Type B pancreatic cell (in vitro differentiated cells): ENCODE data around the gene PPP1R16B. TPM values are rescaled to one million over a fixed set of nuclear protein-coding genes. Genes with fewer than 3 reads are reported as not detected.

ENCODE experiments used
- DNase-seq: peaks from one replicate; pipeline ENCODE4 v3.0.0; 2021; ENCODE audit warnings: mixed read lengths; ENCODE audit not compliant: unreplicated experiment; ENCODE audit errors: extremely low spot score
- H3K27ac Mint-ChIP-seq: 2 replicates; pipeline ENCODE4 v1.8.0; 2021; ENCODE audit warnings: mild to moderate bottlenecking, mixed read lengths
- H3K27me3 Mint-ChIP-seq: 2 replicates; pipeline ENCODE4 v1.8.0; 2021; ENCODE audit warnings: mixed read lengths
- H3K36me3 Mint-ChIP-seq: 2 replicates; pipeline ENCODE4 v1.8.0; 2021; ENCODE audit warnings: mixed read lengths
- H3K4me1 Mint-ChIP-seq: one replicate; pipeline ENCODE4 v1.8.0; 2021; ENCODE audit warnings: mixed read lengths; ENCODE audit not compliant: unreplicated experiment
- H3K4me3 Mint-ChIP-seq: 2 replicates; pipeline ENCODE4 v1.8.0; 2021; ENCODE audit warnings: mild to moderate bottlenecking, mixed read lengths
- H3K9me3 Mint-ChIP-seq: 2 replicates; pipeline ENCODE4 v1.8.0; 2021; ENCODE audit warnings: mixed read lengths
- CTCF ChIP-seq: fragments of 200-600 bp; sonication (generic); conservative IDR thresholded peaks from 2 replicates; pipeline ENCODE4 v1.5.0; 2021; ENCODE audit warnings: antibody characterized with exemption, mild to moderate bottlenecking
- total RNA-seq: library from RNA; stranded (reverse); gene quantifications from 2 replicates; pipeline ENCODE4 v1.2.1, GENCODE V29; 2021; ENCODE audit warnings: low replicate concordance

Gene PPP1R16B
- total RNA-seq, 1 donor from 2014 or later, result 0.31 TPM

DNA sequence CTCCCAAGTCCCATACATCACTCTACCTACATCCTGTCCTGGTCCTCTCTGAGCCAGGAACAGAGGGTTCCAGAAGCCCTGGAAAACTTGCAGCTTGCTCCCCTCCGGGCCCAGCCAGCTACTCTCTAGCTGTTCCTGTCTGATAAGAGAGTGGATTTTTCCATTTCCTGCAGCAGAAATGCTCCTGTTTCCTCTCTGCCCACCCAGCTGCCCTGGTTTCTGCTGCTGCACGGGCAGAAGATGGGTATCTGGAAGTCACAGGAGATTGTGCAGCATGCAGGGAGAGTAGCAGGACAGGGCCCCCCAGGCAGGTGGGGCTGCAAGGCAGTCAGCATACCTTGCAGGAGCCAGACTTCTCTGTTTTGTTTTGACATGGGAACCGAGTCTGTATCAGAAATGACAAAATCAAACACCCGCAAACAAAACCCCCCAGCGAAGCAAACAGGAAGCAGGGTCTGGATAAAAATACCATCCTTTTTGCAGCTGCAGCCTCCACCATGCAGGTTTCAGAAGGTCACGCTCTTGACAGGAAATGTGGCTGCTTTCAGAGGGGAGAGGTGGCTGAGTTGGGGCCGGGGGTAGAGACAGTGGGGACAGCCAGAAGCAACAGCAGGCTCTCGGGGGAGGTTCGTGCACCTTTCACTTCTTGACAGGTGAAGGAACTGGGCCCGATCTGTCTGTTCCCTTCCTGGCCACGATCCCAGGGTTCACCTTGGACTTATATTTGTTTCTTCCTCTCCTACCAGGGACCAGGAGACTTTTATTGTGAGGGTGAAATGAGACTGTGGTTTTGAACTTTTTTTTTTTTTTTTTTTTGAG is 69.9 kb downstream of the PPP1R16B start:
- DNase-seq, result no peak
- Mint-ChIP-seq H3K27me3 (peaks cover 48% of the 10 kb centered on the region), H3K27ac (no peak overlapping the region), H3K4me1 (peaks cover under 1% of the 10 kb centered on the region), H3K9me3 (no peaks in the 10 kb centered on the region), H3K36me3 (no peaks in the 10 kb centered on the region), H3K4me3 (no peak overlapping the region)
- no peak for TF ChIP-seq CTCF

DNA sequence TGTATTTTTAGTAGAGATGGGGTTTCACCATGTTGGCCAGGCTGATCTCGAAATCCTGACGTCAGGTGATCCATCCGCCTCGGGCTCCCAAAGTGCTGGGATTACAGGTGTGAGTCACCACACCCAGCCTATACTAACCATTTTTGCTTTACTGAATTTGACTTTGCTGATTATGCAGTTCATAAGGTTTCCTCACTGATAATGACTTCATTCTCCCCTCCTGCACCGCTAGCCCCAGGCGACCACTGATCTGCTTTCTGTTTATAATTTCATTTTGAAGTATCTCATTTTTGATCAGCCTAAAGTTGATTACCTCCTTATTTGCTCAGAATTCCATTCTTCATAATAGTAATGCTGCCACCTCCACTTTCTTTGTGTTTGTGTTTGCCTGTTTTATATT is 72.0 kb downstream of the PPP1R16B start:
- DNase-seq, result no peak
- Mint-ChIP-seq H3K4me1 (no peaks in the 10 kb centered on the region), H3K4me3 (no peak overlapping the region), H3K9me3 (no peaks in the 10 kb centered on the region), H3K36me3 (no peaks in the 10 kb centered on the region), H3K27me3 (peaks cover 50% of the 10 kb centered on the region), H3K27ac (no peak overlapping the region)
- no peak for TF ChIP-seq CTCF

DNA sequence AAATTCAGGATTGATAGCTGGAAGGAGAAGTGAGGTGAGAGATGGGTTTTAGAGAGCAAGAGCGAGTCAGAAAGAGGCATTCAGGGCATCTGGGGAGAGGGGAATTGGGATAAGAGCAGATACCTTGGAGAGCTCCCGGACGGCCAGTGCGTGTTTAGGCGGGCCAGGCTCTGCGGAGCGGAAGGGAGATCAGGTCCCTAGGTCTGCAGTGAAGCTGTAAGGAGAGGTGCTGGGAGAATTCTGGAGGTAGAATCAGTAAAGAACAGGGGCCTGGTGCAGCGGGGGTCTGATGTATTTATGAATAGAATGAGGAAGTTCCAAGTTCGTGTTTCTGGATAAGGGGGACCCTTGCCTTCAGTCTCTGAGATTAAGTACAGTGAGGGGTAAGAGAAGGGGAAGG is 73.4 kb downstream of the PPP1R16B start:
- no peak for DNase-seq
- no peaks in the 10 kb centered on the region for H3K9me3 Mint-ChIP-seq
- H3K4me1 Mint-ChIP-seq, result no peaks in the 10 kb centered on the region
- peaks cover 46% of the 10 kb centered on the region for H3K27me3 Mint-ChIP-seq
- TF ChIP-seq CTCF, result no peak
- no peak overlapping the region for H3K4me3 Mint-ChIP-seq
- no peak overlapping the region for H3K27ac Mint-ChIP-seq
- H3K36me3 Mint-ChIP-seq, result no peaks in the 10 kb centered on the region

GRCh38 chr20:38880952-38881735 is 75.6 kb downstream of the PPP1R16B start:
- peaks cover 46% of the 10 kb centered on the region for H3K27me3 Mint-ChIP-seq
- no peaks in the 10 kb centered on the region for H3K4me1 Mint-ChIP-seq
- no peak overlapping the region for H3K27ac Mint-ChIP-seq
- DNase-seq, result no peak
- TF ChIP-seq CTCF, result no peak
- H3K4me3 Mint-ChIP-seq, result no peak overlapping the region
- H3K36me3 Mint-ChIP-seq, result no peaks in the 10 kb centered on the region
- no peaks in the 10 kb centered on the region for H3K9me3 Mint-ChIP-seq

DNA sequence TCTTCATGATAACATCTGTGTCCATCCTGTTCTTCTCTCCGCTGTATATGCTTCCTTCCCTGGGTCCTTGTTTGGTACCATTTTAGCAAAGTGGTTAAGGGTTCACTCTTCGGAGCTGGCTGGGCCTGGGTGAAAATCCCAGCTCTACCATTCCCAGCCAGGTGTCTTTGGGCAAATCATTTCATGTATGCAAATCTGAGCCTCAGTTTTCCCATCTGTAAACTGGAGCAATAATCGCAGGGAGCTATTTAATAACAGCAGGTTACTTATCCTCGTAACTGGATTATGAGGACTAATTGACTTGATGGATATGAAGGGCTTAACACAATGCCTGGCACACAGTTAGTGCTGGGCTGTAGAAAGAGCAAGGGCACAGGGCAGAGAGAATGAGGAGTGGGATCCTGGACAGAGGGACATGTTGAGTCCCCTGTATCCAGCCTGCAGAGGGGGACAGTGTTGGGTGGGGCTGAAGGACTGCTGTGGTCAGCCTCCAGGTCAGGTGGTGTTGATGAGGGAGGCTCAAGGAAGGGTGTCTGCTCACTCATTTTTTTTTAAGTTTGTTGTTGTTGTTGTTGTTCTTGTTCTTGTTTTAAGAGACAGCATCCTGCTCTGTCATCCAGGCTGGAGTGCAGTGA is 76.4 kb downstream of the PPP1R16B start:
- Mint-ChIP-seq H3K36me3 (no peaks in the 10 kb centered on the region), H3K27me3 (peaks cover 49% of the 10 kb centered on the region), H3K9me3 (no peaks in the 10 kb centered on the region), H3K27ac (no peak overlapping the region), H3K4me3 (no peak overlapping the region), H3K4me1 (no peaks in the 10 kb centered on the region)
- TF ChIP-seq CTCF, result no peak
- DNase-seq, result no peak
